Activated T-cell treated with anti-CD3 and anti-CD28 coated beads, Interleukin-2, amount 50 U/mL, for 48 hours (primary cell): Measurements from ENCODE around the gene CSNK1D.

Experiments
- DNase-seq, 2 experiments: peaks; one replicate each; pipeline ENCODE4 v3.0.0-alpha.2; 2020

Gene CSNK1D

DNA sequence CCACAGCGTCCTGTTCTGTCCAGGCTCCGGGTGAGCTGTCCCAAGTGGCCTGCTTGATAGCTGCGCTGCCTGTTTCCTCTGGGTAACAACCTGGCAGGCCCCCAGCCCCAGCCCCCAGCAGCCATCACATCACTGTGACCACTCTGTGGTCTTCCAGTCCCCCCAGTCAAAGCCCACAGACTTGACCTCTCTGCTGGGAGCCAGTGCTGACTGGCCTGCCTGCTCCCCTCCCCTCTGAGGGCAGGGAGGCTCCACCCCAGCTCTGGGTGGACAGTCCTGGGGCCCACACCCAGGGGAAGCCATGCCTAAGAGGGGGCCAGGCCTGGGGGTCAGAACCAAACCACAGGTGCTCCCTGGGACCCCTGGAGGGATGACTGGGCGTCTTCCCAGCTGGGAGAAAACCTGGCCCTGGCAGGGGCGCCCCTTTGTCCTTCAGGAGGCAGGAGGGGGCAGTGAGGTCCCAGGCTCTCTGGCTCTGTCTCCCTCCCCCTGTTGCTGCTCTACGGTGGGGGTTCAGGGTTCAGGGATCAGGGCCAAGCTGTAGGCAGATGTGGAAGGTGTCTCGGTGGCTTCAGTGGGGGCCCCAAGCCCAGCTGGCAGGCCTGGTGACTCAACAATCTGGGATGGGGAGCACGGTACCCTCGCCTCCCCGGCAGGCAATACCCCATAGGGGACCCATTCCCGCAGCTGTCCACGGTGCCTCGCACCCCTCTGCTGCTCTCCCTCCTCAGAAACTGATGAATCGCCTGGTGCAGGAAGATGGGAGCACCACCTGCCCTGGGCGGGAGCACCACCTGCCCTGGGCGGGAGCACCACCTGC is 46.5 kb downstream of the CSNK1D start:
- no peak for DNase-seq

DNA sequence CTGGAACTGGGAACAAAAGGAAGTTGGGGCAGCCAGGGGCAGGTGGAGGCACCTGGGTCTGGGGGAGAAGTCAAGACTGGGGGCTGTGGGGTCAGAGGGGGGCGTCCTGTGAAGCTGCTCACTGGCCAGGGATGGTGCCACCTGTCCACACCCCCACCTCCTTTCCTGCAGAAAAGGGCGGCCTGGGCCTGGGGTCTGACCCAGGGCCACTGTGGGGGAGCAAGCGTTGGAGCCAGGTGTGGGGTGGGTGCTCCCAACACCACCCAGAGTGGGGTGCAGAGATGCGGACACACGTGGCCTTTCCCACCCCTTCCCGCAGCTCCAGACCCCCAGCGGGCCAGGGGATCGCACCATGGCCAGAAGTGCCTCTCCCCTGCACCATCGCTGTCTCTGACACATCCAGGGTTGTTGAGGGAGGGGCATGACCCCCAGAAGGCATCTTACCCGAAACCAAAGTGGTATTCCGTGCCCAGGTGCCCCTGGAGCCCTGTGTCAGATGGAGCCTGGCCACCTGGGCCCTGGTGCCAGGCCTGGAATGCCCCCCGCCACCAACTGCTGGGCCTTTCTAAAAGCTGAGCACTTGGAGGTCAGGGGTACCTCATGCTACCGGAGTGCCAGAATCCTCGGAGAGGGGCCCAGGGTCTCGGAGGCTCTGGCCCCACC is 47.2 kb downstream of the CSNK1D start:
- no peak for DNase-seq

- DNase-seq, result no peak
Measured at GRCh38 chr17:82225368-82226029, 48.0 kb downstream of the CSNK1D start.

DNA sequence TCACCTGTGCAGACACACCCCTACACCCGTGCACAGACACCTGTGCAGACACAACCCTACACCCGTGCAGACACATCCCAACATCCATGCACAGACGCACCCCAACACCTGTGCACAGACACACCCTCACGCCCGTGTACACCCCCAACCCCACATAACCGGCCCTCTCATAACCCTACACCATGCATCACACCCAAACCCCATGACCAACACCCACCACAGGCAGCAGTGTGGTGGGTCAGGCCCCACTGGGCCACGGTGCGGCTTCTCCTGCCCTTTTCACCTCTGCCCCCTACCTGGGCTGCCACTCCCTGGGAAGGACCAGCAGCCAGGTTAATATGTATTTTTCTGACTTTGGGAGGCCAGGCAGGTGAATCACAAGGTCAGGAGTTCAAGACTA is 48.8 kb downstream of the CSNK1D start:
- DNase-seq, result no peak

DNA sequence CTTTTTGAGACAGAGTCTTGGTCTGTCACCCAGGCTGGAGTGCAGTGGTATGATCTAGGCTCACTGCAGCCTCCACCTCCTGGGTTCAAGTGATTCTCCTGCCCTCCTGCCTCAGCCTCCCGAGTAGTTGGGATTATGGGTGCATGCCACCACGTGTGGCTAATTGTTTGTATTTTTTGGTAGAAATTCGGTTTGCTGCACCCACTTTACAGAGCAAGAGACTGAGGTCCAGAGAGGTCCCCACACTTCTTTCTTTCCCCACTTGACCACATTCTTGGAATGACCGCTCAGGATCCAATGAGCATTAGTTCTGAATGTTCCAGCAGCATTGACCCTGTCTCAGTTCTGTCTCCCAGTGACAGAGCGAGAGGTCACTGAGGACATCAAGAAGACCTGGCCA is 50.0 kb downstream of the CSNK1D start:
- no peak for DNase-seq

- DNase-seq, result no peak
Measured at GRCh38 chr17:82222816-82223215, 50.7 kb downstream of the CSNK1D start.

GRCh38 chr17:82221341-82221902 is 52.1 kb downstream of the CSNK1D start:
- no peak for DNase-seq

GRCh38 chr17:82219753-82220709 is 53.5 kb downstream of the CSNK1D start:
- DNase-seq, result no peak

DNA sequence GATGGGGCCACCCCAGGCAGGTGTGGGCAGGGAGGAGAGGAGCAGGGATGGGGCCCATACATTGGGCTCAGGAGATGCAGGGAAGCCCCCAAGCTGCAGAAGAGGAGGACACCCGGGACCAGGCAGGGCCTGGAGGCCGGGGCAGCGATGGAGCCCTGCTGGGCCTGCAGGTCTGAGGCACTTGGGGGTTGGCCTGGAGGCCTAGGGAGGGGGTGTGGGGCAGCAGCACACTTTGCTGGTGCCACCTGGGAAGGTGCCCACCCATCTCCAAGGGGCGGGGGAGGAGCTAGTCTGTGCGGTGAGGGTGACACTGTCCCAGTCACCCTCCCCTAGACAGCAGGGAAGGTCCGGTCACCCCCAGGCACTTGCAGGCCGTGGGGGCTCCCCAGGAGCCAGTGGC is 54.4 kb downstream of the CSNK1D start:
- DNase-seq, result no peak

GRCh38 chr17:82218349-82219075 is 55.0 kb downstream of the CSNK1D start:
- no peak for DNase-seq

DNA sequence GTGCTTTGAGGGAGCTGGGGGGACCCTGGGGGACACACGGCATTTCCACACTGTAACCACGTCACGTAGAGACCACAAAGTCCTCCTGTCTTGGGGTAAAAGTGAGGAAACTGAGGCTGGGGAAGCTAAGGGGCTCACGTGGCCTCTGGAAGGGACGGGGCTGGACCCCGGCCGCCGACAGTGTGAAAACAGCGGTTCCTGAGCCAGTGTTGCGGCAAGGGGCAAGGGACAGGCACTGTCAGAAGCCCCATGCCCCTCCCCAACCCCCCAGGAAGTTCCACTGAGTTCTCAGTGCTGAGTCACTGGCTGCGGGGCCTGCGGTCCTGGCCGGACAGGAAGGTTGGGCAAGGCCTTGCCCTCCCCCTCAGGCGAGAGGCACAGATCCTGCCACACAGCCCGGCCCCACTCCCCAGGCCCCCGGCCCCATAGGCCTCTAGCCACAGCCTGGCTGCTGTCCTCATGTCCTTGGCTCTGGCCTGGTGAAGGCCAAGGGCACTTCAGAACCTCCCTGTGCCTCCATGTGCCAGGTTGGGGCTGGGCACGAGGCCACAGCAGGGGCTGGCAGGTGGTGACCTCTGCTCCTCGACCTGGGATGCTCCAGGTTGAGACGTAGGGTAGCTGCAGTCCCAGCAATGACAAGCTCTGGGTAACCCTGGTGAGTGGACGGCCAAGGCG is 55.8 kb downstream of the CSNK1D start:
- DNase-seq, result no peak

DNA sequence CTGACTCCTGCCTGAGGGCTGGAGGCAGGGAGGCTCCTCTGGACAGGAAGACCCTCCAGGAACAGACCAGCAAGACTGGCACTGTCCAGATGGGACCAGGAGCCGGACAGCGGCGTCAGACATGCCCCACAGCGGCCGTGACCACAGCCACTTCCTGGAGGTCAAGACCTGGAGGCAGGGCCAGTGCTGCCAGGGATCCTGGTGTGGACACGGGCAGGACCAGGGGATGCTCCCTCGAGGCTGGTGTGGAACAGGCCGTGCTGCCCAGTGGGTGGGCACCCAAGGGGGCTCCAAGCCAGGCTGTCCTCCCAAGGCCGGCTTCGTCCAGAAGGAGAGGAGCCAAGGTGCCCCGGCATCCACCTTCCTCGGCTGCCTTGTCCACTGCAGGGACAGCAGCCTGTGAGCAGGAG is 56.4 kb downstream of the CSNK1D start:
- DNase-seq, result no peak

DNA sequence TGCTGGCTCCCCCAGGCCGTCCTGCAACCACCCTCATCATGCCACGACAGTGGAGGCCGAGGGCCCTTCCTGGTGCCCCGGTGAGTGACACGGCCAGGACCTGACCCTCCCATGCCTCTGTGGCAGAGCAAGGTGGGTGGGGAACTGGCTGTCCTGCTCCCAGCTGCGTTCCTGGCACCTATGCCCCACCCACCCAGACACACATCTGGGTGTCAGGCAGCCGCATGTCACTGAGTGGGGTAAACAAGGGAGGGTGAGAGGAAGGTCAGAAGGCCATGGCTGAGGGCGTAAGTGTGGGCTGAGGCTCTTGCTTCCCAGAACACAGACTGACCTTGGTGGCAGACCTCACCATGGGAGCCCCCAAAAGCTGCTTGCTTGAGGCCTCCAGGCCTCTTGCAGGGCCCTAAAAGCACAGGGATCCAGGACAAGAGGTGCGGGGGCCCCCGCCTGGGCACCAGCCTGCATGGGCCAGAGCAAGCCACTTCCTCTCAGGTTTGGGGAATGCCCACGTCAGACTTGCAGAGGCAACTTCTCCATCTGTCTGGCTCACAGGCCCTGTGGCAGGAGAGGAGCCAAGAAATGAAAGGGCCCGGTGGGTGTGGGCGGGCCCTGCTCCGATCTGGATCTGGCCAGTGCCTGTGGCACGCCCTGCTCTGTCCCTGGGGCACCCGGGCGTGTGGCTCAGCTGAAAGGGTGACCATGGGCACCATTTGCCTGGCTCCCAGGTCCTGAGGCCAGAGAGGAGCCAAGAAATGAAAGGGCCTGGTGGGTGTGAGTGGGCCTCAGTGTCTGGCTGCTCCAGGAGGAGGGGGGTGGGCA is 57.0 kb downstream of the CSNK1D start:
- DNase-seq, result peak; percentile 58 to 67

DNA sequence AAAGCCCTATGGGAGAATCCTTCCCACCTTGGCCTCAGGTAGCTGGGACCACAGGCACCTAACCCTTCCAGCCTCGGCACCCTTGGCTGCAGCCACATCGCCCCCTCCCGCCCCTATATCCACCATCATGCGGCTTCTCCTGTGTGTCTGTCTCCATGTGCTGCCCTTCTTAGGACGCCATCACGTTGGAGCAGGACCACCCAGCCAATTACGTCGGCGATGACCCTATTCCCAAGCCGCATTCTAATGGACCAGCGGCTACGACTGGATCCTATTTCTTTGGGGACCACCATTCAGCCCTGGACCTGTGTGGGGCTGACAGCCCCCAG is 57.6 kb downstream of the CSNK1D start:
- no peak for DNase-seq

GRCh38 chr17:82215095-82215971 is 58.2 kb downstream of the CSNK1D start:
- no peak for DNase-seq

GRCh38 chr17:82214012-82214628 is 59.4 kb downstream of the CSNK1D start:
- no peak for DNase-seq

DNA sequence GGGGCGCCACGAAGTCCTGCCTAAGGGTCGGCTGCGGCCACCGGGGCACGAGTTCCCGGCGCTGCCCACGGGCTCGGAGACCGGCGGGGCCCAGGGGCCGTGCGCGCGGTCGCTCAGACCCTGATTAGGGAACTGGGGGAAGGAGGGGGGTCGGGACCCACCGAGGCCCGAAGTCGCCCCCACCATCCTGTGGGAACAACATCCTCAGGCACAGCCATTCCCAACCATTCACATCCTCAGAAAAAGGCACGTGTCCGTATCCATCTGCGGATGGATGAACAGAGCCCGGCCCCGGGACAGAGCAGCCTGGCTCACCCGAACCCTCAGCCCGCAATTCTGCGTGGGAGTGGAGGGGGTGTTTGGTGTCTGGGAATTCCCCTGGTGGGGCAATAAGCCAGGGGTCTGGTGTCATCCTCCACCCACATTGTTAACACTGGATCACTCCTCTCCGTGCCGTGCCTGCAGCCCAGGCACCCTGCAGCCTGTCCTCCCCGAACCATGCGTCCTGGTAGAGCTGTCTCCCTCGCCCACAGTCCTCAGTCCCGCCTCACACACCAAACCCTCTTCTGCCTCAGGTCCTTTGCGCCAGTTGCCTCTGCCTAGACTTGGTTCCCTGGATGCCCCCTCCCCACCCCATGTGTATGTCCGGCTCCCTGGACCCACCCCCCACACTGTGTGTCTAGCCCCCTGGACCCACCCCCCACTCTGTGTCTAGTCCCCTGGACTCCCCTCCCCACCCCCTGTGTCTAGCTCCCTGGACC is 60.1 kb downstream of the CSNK1D start:
- DNase-seq, result peak; percentile 78 to 79
